Measurements from ENCODE around the gene GJE1.

DNA sequence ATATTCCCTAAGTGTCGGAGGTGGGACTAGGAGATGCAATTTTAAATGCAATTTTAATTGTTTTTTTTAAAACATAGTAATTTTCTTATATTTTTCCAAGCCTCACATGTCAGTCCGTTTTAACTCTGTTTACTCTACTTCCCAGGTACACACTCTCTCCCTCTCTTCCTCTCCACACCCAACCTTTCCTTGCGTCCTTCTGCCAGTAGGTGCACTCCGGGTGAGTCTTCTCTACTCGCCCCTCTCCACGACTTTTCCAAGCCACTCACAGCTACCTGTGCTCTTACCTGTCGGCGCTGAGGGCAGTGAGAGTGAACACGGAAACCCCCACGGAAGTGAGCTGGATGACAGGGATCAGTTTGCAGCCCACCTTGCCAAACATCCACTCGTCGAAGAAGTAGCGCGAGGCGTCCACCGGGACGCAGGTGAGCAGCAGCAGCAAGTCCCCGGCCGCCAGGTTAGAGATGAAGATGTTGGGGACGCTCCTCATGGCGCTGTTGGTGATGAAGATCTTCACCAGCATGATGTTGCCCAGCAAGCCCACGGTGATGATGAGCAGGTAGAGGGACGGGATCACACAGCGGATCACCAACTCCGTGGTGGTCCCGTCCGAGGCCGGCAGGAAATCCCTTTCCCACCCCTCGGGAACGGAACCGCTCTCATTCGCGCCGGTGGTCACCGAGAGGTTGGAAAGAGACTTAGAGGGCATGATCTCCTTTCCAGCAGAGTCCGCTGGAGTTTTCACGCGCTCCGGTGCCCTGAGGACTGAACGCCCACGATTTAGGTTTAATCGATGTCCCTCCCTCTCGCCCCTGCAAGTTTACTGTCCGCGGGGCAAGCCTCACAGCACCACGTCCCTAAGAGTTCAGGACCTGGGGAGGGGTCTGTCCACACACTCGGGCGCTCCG is 44.5 kb upstream of the GJE1 start:
- TF ChIP-seq, protein P1, sequence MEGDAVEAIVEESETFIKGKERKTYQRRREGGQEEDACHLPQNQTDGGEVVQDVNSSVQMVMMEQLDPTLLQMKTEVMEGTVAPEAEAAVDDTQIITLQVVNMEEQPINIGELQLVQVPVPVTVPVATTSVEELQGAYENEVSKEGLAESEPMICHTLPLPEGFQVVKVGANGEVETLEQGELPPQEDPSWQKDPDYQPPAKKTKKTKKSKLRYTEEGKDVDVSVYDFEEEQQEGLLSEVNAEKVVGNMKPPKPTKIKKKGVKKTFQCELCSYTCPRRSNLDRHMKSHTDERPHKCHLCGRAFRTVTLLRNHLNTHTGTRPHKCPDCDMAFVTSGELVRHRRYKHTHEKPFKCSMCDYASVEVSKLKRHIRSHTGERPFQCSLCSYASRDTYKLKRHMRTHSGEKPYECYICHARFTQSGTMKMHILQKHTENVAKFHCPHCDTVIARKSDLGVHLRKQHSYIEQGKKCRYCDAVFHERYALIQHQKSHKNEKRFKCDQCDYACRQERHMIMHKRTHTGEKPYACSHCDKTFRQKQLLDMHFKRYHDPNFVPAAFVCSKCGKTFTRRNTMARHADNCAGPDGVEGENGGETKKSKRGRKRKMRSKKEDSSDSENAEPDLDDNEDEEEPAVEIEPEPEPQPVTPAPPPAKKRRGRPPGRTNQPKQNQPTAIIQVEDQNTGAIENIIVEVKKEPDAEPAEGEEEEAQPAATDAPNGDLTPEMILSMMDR (IDR thresholded peaks at IDR 0.05), result no peak
- TF ChIP-seq EZH2 (IDR thresholded peaks at IDR 0.05), result no peak

All from neural progenitor cell (in vitro differentiated cells).